Activated CD8-positive, alpha-beta memory T cell treated with anti-CD3 and anti-CD28 coated beads for 4 hours (primary cell): ENCODE measurements around the gene C1QTNF5.

Experiments used
- DNase-seq, 2 donors: peaks; one replicate each; pipeline ENCODE4 v3.0.0-alpha.2; 2020; ENCODE audit warnings: low read depth in 2 of 2

The C1QTNF5 gene

GRCh38 chr11:119359365-119360214 is 18.9 kb upstream of the C1QTNF5 start:
- DNase-seq, result no peak

GRCh38 chr11:119357074-119357473 is 16.4 kb upstream of the C1QTNF5 start:
- DNase-seq, result no peak

GRCh38 chr11:119356349-119357031 is 15.8 kb upstream of the C1QTNF5 start:
- DNase-seq, result peak; percentile 28 to 35

GRCh38 chr11:119355091-119355843 is 14.6 kb upstream of the C1QTNF5 start:
- DNase-seq, result no peak

GRCh38 chr11:119352857-119353260 is 12.2 kb upstream of the C1QTNF5 start:
- no peak for DNase-seq

- DNase-seq, result no peak
These were observed 10.5 kb upstream of the C1QTNF5 start for GRCh38 chr11:119351232-119351631.

GRCh38 chr11:119350302-119350701 is 9.6 kb upstream of the C1QTNF5 start:
- DNase-seq, result no peak

GRCh38 chr11:119347940-119348605 is 7.4 kb upstream of the C1QTNF5 start:
- no peak for DNase-seq

- no peak for DNase-seq
These were observed 6.6 kb upstream of the C1QTNF5 start for GRCh38 chr11:119347242-119347641.

GRCh38 chr11:119346605-119347004 is 5.9 kb upstream of the C1QTNF5 start, which contains the start of gene MFRP:
TSS of gene MFRP (minus strand) at chr11:119346705. CDS start at chr11:119346513, 192 bp downstream.
- no peak for DNase-seq

- DNase-seq, result no peak
These were observed 5.0 kb upstream of the C1QTNF5 start for GRCh38 chr11:119345685-119346084.

GRCh38 chr11:119344291-119345010 is 3.8 kb upstream of the C1QTNF5 start:
- no peak for DNase-seq

- DNase-seq, result no peak
These were observed 3.0 kb upstream of the C1QTNF5 start for GRCh38 chr11:119343726-119344125.

GRCh38 chr11:119342362-119343130 is 1.9 kb upstream of the C1QTNF5 start:
- DNase-seq, result no peak

- no peak for DNase-seq
These were observed 1.3 kb upstream of the C1QTNF5 start for GRCh38 chr11:119342023-119342300.

GRCh38 chr11:119341222-119342022 is 739 bp upstream of the C1QTNF5 start:
- DNase-seq, result no peak

GRCh38 chr11:119339589-119340334 is 921 bp downstream of the C1QTNF5 start:
- DNase-seq, result no peak

GRCh38 chr11:119338965-119339588 is 1.6 kb downstream of the C1QTNF5 start:
- DNase-seq, result no peak
